RWPE2 (cell line): ENCODE measurements around the gene CGGBP1.

Experiments
- ATAC-seq: fragments of 200-7000 bp; cut with Tn5 transposase; 3 replicates; pipeline ENCODE4 v1.9.1; 2021; ENCODE audit warnings: low read depth
- DNase-seq: peaks from one replicate; pipeline ENCODE4 v3.0.0-alpha.2; 2020; ENCODE audit warnings: low spot score
- H3K27ac ChIP-seq: fragments of 450-650 bp; 2 replicates; pipeline ENCODE4 v1.5.1; 2017; ENCODE audit warnings: mild to moderate bottlenecking; ENCODE audit not compliant: poor library complexity, severe bottlenecking
- H3K27me3 ChIP-seq: fragments of 250-450 bp; sonication (Bioruptor Pico); 2 replicates; pipeline ENCODE4 v1.5.1; 2021; ENCODE audit warnings: mild to moderate bottlenecking, moderate library complexity; ENCODE audit not compliant: insufficient read depth, poor library complexity, severe bottlenecking
- H3K36me3 ChIP-seq: fragments of 250-450 bp; sonication (Bioruptor Pico); 2 replicates; pipeline ENCODE4 v1.5.1; 2020; ENCODE audit warnings: low read depth, mild to moderate bottlenecking, moderate library complexity
- H3K4me1 ChIP-seq: fragments of 250-450 bp; sonication (Bioruptor Pico); 2 replicates; pipeline ENCODE4 v1.5.1; 2021; ENCODE audit warnings: mild to moderate bottlenecking, moderate library complexity; ENCODE audit not compliant: insufficient read depth, poor library complexity, severe bottlenecking
- H3K4me3 ChIP-seq: fragments of 250-450 bp; sonication (Bioruptor Pico); 2 replicates; pipeline ENCODE4 v1.5.1; 2021; ENCODE audit warnings: mild to moderate bottlenecking, moderate library complexity; ENCODE audit not compliant: severe bottlenecking
- H3K9me3 ChIP-seq: fragments of 250-450 bp; sonication (Bioruptor Pico); 2 replicates; pipeline ENCODE4 v1.5.1; 2021; ENCODE audit warnings: mild to moderate bottlenecking, moderate library complexity; ENCODE audit not compliant: severe bottlenecking
- TF ChIP-seq, protein P1 (sequence below): fragments of 450-650 bp; IDR thresholded peaks from one replicate; pipeline ENCODE4 v1.5.1; 2017; ENCODE audit warnings: mild to moderate bottlenecking, moderate library complexity; ENCODE audit not compliant: poor library complexity, severe bottlenecking

CGGBP1 gene

GRCh38 chr3:88038566-88038965 is 20.2 kb downstream of the CGGBP1 start:
- no peak for DNase-seq
- ATAC-seq: peak; percentile 29; the same call in 2 of the 3 replicates

GRCh38 chr3:88036221-88036620 is 22.6 kb downstream of the CGGBP1 start:
- no peak for DNase-seq
- ATAC-seq: no peak
- no peak overlapping the region for H3K4me3 ChIP-seq
- no peak overlapping the region for H3K27ac ChIP-seq
- H3K9me3 ChIP-seq: no peaks in the 10 kb centered on the region
- H3K4me1 ChIP-seq: peaks cover 5% of the 10 kb centered on the region
- no peaks in the 10 kb centered on the region for H3K27me3 ChIP-seq
- H3K36me3 ChIP-seq: no peaks in the 10 kb centered on the region
- TF ChIP-seq, protein P1, sequence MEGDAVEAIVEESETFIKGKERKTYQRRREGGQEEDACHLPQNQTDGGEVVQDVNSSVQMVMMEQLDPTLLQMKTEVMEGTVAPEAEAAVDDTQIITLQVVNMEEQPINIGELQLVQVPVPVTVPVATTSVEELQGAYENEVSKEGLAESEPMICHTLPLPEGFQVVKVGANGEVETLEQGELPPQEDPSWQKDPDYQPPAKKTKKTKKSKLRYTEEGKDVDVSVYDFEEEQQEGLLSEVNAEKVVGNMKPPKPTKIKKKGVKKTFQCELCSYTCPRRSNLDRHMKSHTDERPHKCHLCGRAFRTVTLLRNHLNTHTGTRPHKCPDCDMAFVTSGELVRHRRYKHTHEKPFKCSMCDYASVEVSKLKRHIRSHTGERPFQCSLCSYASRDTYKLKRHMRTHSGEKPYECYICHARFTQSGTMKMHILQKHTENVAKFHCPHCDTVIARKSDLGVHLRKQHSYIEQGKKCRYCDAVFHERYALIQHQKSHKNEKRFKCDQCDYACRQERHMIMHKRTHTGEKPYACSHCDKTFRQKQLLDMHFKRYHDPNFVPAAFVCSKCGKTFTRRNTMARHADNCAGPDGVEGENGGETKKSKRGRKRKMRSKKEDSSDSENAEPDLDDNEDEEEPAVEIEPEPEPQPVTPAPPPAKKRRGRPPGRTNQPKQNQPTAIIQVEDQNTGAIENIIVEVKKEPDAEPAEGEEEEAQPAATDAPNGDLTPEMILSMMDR: no peak

More at GRCh38 chr3:88038566-88038965, 20.2 kb downstream of the CGGBP1 start:
- Histone ChIP-seq H3K27me3 (no peaks in the 10 kb centered on the region), H3K4me1 (no peaks in the 10 kb centered on the region), H3K9me3 (no peaks in the 10 kb centered on the region), H3K27ac (no peak overlapping the region), H3K36me3 (no peaks in the 10 kb centered on the region), H3K4me3 (no peak overlapping the region)
- TF ChIP-seq, protein P1: no peak

- H3K27ac ChIP-seq: no peak overlapping the region
- ATAC-seq (no peak), DNase-seq (no peak)
- TF ChIP-seq, protein P1: no peak
- H3K36me3 ChIP-seq: no peaks in the 10 kb centered on the region
- H3K27me3 ChIP-seq: no peaks in the 10 kb centered on the region
- H3K4me1 ChIP-seq: peaks cover 12% of the 10 kb centered on the region
- H3K4me3 ChIP-seq: no peak overlapping the region
- no peaks in the 10 kb centered on the region for H3K9me3 ChIP-seq
Measured at GRCh38 chr3:88034491-88035275, 24.1 kb downstream of the CGGBP1 start.

GRCh38 chr3:88033808-88034207 is 25.0 kb downstream of the CGGBP1 start:
- Histone ChIP-seq H3K27ac (no peak overlapping the region), H3K4me3 (no peak overlapping the region), H3K27me3 (no peaks in the 10 kb centered on the region), H3K36me3 (no peaks in the 10 kb centered on the region), H3K4me1 (peaks cover 12% of the 10 kb centered on the region), H3K9me3 (no peaks in the 10 kb centered on the region)
- DNase-seq (no peak), ATAC-seq (no peak)
- TF ChIP-seq, protein P1: no peak

- ATAC-seq (no peak), DNase-seq (no peak)
- TF ChIP-seq, protein P1: no peak
- no peaks in the 10 kb centered on the region for H3K36me3 ChIP-seq
- no peaks in the 10 kb centered on the region for H3K27me3 ChIP-seq
- H3K27ac ChIP-seq: no peak overlapping the region
- H3K4me1 ChIP-seq: peaks cover 12% of the 10 kb centered on the region
- H3K9me3 ChIP-seq: no peaks in the 10 kb centered on the region
- H3K4me3 ChIP-seq: no peak overlapping the region
Measured at GRCh38 chr3:88033079-88033478, 25.7 kb downstream of the CGGBP1 start.
